IPS-18c (cell line): ENCODE results near the gene RFPL4AL1.

Source experiments
- H3K4me3 ChIP-seq: 2 replicates; pipeline ENCODE4 v1.7.0; 2013; ENCODE audit warnings: low read depth, mild to moderate bottlenecking, low read length, moderate library complexity; ENCODE audit not compliant: insufficient read depth
- H3K9me3 ChIP-seq: one replicate; pipeline ENCODE4 v1.6.1; 2013; ENCODE audit warnings: mild to moderate bottlenecking, low read length, moderate library complexity; ENCODE audit not compliant: control insufficient read depth, insufficient read depth

The RFPL4AL1 gene

DNA sequence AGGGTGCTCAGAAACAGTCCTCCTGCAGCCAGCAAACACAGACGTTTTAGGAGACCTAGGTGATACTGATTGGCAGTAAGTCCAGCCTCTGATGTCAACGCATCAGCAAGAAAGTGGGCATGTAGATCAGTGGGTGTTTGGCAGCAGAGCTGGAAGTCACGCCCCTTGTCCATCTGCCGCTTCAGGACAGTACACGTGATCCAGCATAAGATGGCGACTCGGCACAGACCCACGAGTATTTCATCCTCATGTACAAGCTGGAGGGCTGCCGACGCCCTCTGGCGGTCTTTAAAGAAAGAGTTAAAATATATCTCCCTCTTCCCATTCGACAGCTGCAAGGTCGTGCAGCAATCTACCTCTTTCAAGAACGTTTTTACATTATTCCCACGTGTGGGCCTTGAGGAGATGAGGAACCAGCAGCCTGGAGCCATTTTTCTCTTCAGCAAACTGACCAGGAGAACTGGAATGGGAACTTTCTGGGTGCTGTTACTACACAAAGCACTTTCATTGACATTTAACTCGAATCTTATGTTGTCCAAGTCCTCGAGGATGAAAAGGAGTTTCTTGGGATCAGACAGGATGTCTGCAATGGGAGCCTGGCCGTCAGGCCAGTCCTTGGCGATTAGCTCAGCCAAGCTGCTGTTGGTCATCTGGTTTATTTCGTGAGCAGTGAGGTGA is 40.6 kb downstream of the RFPL4AL1 start:
- peaks cover 11% of the 10 kb centered on the region for H3K9me3 ChIP-seq
- H3K4me3 ChIP-seq, result no peak overlapping the region

DNA sequence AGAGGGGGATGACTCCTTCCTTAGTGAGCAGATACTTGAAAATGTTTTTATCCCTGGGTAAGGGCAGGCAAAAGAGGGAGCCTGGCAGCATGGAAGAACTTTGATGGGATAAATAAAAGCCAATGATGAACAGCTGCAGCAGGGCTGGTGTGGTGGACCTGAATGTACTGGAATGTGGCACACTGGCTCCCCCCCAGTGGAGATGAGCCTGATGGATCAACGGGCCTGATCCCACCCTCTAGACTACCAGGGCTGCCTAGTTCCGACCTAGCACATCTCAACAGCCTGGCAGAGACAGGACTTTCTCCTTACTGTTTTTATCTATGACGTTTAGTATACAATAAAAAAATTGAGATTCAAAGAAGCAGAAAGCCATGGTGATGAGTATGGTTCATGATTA is 42.4 kb downstream of the RFPL4AL1 start:
- Histone ChIP-seq H3K9me3 (peaks cover 11% of the 10 kb centered on the region), H3K4me3 (no peak overlapping the region)

DNA sequence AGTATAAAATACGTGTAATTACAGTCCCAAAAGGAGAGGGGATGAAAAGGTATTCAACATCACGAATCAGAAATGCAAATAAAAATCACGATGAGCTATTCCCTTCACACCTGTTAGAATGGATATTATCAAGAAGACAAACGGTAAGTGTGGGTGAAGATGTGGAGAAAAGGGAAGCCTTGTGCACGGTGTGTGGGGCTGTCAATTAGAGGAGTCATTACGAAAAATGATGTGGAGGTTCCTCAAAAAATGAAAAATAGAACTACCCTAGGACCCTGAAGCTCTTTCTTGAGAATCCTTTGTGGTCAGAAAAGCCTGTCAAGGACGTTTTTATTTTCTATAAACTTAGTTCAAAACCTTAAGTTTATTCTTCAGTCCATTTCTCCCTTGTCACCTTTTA is 43.5 kb downstream of the RFPL4AL1 start:
- Histone ChIP-seq H3K9me3 (peaks cover 6% of the 10 kb centered on the region), H3K4me3 (no peak overlapping the region)

DNA sequence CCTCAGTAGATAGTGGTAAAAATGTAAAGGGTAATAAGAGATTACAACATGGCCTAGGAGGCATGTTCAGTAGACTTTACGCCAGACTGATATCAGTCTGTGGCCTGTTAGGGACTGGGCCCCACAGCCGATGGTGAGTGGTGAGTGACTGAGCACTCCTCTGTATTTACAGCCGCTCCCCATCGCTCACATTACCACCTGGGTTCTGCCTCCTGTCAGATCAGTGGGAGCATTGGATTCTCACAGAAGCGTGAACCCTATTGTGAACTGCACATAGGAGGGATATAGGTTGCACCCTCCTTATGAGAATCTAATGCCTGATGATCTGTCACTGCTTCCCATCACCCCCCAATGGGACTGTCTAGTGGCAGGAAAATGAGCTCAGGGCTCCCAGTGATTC is 45.0 kb downstream of the RFPL4AL1 start:
- H3K9me3 ChIP-seq, result peaks cover 9% of the 10 kb centered on the region

DNA sequence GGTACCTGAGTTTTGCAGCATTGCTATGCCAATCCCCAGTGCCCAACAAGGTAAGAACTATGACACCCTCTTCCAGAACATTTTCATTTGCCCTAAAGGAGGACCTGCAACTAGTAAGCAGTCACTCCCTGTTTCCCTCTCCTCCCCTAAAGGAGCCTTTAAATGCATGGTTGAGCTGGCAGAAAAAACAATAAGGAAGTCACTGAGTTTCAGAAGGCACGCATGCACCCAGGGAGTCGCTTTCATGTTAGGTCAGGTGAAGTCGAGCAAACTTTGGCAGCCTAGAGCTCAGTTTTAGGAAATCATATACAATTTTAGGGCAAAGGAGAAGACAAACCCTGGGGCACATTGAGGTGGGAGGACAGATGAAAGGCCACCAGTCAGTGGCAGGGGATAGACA is 51.1 kb downstream of the RFPL4AL1 start:
- peak overlapping the region; percentile 15; the same call in 1 of the 2 replicates for H3K4me3 ChIP-seq
- peaks cover 15% of the 10 kb centered on the region for H3K9me3 ChIP-seq

More for the DNA sequence above, 45.0 kb downstream of the RFPL4AL1 start:
- H3K4me3 ChIP-seq, result no peak overlapping the region
